HG02623 (cell line): ENCODE measurements around the gene ADAMTS4.

Experiments used
- ATAC-seq: cut with Tn5 transposase; IDR thresholded peaks from one replicate; pipeline ENCODE4 v1.9.1; 2021; ENCODE audit warnings: moderate library complexity; ENCODE audit not compliant: unreplicated experiment

The ADAMTS4 gene

GRCh38 chr1:161174911-161175310, 23.9 kb downstream of the ADAMTS4 start:
- no peak for ATAC-seq

- no peak for ATAC-seq
These were observed 25.1 kb downstream of the ADAMTS4 start for GRCh38 chr1:161173711-161174110.

DNA sequence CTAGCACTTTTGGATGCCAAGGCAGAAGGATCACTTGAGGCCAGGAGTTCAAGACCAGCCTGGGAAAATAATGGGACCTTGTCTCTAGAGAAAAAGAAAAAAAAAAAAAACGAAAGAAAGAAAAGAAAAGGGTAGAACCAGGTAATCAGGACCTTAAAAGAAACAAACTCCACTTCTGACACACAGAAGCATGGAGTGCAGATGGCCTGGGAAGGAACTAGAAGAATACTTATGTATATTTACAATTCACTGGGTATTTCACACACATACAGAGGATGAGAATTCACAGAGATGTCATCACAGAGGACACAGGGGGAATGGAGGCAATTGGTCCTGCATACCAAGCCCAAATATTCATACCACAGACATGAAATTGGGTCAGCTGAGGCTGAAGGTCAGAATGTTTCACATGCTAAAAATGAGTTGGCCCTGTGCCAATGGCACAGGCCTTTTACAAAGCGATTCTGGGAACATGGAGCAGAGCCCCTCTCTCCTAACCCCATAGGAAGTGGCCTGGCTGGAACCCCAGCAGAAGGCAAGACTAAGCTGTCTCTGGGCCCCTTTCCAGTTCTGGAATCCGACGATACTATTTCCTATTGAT, 26.0 kb downstream of the ADAMTS4 start:
- no peak for ATAC-seq

- no peak for ATAC-seq
These were observed 26.5 kb downstream of the ADAMTS4 start for GRCh38 chr1:161172349-161172748.

- no peak for ATAC-seq
These were observed 27.2 kb downstream of the ADAMTS4 start for GRCh38 chr1:161171696-161172095.

- ATAC-seq: no peak
These were observed 27.7 kb downstream of the ADAMTS4 start for GRCh38 chr1:161171191-161171590.

- ATAC-seq: no peak
These were observed 29.9 kb downstream of the ADAMTS4 start for GRCh38 chr1:161168906-161169305.

DNA sequence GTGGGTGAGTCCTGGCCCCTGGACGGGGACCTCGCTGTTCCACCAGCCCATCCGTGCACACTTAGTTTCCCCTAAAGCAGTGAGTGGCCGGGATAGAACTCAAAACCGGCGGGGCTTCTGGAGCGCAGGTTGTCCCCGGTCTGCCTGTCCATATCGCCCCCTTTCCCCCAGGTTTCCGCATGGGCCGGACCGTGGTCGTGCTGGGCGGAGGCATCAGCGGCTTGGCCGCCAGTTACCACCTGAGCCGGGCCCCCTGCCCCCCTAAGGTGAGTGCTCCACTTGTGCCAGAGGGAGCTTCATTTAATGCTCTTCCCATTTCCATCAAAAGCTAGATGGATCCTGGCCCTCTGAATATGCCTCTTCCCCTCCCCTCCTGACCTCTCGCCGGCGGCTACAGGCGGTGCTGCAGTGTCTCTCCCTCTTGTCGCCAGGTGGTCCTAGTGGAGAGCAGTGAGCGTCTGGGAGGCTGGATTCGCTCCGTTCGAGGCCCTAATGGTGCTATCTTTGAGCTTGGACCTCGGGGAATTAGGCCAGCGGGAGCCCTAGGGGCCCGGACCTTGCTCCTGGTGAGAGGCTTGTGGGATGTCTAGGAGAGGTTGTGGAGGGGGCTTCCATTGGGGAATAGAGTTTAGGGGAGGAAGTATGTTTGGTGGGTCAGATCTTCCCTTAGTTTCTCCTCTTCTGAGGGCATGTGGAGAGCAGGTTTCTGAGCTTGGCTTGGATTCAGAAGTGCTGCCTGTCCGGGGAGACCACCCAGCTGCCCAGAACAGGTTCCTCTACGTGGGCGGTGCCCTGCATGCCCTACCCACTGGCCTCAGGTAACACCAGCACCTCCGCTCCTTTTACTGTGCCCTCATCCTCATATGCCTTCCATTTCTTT, 31.9 kb downstream of the ADAMTS4 start:
- no peak for ATAC-seq

GRCh38 chr1:161165742-161166668, 32.8 kb downstream of the ADAMTS4 start, which contains the start of gene PPOX:
Gene PPOX, plus strand, starts transcription at chr1:161166426. Its CDS starts 422 bp downstream, at chr1:161166848.
- ATAC-seq: peak; percentile 93

DNA sequence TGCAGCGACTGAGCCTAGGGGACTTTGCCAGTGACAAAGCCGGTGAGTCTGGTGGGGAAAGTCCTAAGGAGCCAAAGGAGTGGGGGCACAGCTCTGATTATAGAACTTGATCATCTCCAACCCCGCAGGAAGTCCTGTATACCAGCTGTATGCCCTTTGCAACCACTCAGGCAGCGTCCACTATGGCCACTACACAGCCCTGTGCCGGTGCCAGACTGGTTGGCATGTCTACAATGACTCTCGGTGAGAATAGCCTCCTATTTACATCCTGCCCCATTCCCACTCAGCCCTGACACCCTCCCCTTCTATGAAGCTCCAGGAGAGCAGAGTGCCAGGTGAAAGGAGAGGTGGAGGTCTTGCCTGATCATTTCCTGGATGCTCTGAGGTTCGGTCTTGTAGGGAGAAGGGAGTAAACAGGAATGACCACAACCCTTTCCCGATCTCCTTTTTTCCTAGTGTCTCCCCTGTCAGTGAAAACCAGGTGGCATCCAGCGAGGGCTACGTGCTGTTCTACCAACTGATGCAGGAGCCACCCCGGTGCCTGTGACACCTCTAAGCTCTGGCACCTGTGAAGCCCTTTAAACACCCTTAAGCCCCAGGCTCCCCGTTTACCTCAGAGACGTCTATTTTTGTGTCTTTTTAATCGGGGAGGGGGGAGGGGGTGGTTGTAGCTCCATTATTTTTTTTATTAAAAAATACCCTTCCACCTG, 33.8 kb downstream of the ADAMTS4 start:
- no peak for ATAC-seq

DNA sequence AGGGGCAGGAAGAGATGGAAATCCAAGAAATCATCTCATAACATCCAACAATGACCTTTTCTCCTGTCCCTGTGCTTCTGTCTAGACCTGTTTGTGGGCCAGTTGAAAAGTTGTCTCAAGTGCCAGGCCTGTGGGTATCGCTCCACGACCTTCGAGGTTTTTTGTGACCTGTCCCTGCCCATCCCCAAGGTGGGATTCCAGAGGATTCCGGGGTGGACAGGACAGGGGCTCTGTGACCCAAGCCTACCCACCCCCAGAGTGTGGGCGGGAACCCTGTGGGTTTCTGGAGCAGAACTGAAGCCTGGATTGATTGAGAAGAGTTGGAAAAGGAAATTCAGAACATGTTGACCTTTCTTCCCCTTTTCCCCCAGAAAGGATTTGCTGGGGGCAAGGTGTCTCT, 35.1 kb downstream of the ADAMTS4 start:
- ATAC-seq: no peak

DNA sequence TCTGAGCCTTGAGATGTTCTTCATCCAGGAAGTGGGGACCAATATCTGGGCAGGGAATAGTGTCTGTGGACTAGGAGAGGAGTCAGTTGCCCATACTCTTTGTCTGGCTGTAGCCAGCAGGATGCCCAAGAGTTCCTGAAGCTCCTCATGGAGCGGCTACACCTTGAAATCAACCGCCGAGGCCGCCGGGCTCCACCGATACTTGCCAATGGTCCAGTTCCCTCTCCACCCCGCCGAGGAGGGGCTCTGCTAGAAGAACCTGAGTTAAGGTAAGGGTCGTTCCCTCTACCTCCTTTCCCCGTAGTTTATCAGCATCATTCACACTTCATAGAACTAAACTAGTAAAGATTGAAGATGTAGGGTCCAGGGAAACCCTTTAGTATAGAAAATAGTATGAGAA, 36.0 kb downstream of the ADAMTS4 start:
- ATAC-seq: no peak

DNA sequence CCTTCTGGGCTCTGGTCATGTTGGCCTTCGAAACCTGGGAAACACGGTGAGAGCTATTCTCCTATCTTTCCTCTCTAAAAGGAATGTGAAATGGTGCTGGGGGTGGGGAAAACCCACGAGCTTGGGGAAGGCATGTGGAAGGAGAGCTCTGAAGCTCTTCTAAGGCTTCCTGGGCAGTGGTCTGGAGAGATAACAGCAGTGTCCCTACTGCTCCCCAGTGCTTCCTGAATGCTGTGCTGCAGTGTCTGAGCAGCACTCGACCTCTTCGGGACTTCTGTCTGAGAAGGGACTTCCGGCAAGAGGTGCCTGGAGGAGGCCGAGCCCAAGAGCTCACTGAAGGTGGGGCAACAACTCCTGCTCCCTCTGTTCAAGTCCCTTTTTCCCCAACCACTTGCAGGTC, 36.8 kb downstream of the ADAMTS4 start:
- ATAC-seq: no peak

GRCh38 chr1:161161652-161162051, 37.2 kb downstream of the ADAMTS4 start:
- no peak for ATAC-seq

DNA sequence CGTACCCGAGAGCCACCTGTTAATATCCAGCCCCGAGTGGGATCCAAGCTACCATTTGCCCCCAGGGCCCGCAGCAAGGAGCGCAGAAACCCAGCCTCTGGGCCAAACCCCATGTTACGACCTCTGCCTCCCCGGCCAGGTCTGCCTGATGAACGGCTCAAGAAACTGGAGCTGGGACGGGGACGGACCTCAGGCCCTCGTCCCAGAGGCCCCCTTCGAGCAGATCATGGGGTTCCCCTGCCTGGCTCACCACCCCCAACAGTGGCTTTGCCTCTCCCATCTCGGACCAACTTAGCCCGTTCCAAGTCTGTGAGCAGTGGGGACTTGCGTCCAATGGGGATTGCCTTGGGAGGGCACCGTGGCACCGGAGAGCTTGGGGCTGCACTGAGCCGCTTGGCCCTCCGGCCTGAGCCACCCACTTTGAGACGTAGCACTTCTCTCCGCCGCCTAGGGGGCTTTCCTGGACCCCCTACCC, 38.1 kb downstream of the ADAMTS4 start:
- no peak for ATAC-seq

- ATAC-seq: no peak
These were observed 39.0 kb downstream of the ADAMTS4 start for GRCh38 chr1:161159913-161160243.

DNA sequence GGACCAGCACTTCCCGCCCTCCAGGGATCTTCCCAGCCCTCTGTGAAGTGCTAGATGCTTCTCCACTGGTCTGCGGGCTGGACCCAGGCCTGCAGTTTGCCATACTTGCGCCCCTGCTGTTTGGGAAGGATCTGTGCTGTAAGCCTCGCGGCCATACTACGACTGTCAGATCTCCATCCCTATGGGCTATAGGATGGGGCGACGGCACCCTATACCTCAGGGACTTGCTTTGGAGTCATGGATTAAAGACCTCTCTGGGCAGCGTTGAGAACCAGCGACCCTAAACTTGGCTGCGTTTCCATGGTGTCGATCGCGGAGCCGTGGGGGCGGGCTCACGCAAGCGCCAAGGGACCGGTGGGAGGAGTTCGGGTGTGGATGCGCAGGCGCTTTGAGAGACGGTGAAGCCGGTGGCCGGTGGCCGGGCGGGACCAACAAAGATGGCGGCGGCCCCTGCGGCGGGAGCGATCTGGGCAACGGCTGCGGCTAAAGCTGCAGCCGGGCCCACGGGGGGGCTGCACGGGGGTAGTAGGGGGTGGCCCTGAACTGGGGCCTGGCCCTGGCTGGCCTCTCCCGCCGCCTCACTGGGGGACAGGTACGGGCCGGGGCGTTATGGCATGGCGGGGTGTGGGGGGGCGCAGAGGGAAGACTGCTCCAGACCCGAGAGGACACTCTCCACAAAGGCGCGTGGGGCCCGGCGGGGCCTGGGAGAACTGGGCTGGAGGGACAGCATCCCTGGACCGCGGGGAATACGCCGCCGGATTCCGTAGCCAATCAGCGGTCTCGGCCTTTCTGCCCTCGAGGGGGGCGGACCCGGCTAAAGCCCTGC, 39.6 kb downstream of the ADAMTS4 start, which contains the start of gene USP21:
TSS of gene USP21 (plus strand) at position 414 of the 826 bp plus-strand sequence. CDS start 1,141 bp downstream, outside the sequence.
- peak; percentile 82 for ATAC-seq

GRCh38 chr1:161158316-161159010, 40.4 kb downstream of the ADAMTS4 start:
- no peak for ATAC-seq

- ATAC-seq: no peak
These were observed 41.0 kb downstream of the ADAMTS4 start for GRCh38 chr1:161157867-161158266.
